Parathyroid adenoma (tissue), 2 donors: ENCODE data around the gene BRD3.

Source experiments
- H2AFZ ChIP-seq: fragments of 300-600 bp; sonication (generic); one replicate; pipeline ENCODE4 v1.7.0; 2017; ENCODE audit warnings: antibody characterized with exemption, mild to moderate bottlenecking
- H3K27ac ChIP-seq: fragments of 300-600 bp; sonication (generic); one replicate; pipeline ENCODE4 v1.7.0; 2017
- H3K27me3 ChIP-seq: fragments of 300-600 bp; sonication (generic); one replicate; pipeline ENCODE4 v1.7.0; 2017; ENCODE audit warnings: low read length; ENCODE audit not compliant: control insufficient read depth, insufficient read depth
- H3K36me3 ChIP-seq: fragments of 300-600 bp; sonication (generic); one replicate; pipeline ENCODE4 v1.7.0; 2017; ENCODE audit warnings: low read length; ENCODE audit not compliant: control insufficient read depth, insufficient read depth
- H3K4me1 ChIP-seq: fragments of 300-600 bp; sonication (generic); one replicate; pipeline ENCODE4 v1.7.0; 2017; ENCODE audit warnings: control low read depth
- H3K4me2 ChIP-seq: fragments of 300-600 bp; sonication (generic); one replicate; pipeline ENCODE4 v1.7.0; 2017; ENCODE audit warnings: low read length
- H3K4me3 ChIP-seq: fragments of 300-600 bp; sonication (generic); one replicate; pipeline ENCODE4 v1.7.0; 2017; ENCODE audit warnings: low read depth, low read length
- H3K79me2 ChIP-seq: fragments of 300-600 bp; sonication (generic); one replicate; pipeline ENCODE4 v1.7.0; 2017; ENCODE audit warnings: control low read depth
- H3K9ac ChIP-seq: fragments of 300-600 bp; sonication (generic); one replicate; pipeline ENCODE4 v1.7.0; 2017; ENCODE audit warnings: mild to moderate bottlenecking
- H3K9me3 ChIP-seq: fragments of 300-600 bp; sonication (generic); one replicate; pipeline ENCODE4 v1.7.0; 2017; ENCODE audit warnings: low read length; ENCODE audit not compliant: control insufficient read depth
- CTCF ChIP-seq: fragments of 300-600 bp; sonication (generic); IDR thresholded peaks from one replicate; pipeline ENCODE4 v1.7.0; 2017; ENCODE audit warnings: antibody characterized with exemption, mild to moderate bottlenecking
- donor health status: primary hyperparathyroidism.

The BRD3 gene

GRCh38 chr9:134011401-134011800 lies 56.4 kb downstream of the BRD3 start:
- Histone ChIP-seq H3K9ac (no peak overlapping the region), H3K4me2 (no peak overlapping the region), H3K9me3 (no peaks in the 10 kb centered on the region), H3K4me3 (no peak overlapping the region), H3K36me3 (no peaks in the 10 kb centered on the region), H3K79me2 (no peaks in the 10 kb centered on the region), H3K27ac (no peak overlapping the region), H2AFZ (no peak overlapping the region), H3K27me3 (no peaks in the 10 kb centered on the region), H3K4me1 (no peaks in the 10 kb centered on the region)
- no peak for TF ChIP-seq CTCF

- Histone ChIP-seq H3K4me3 (no peak overlapping the region), H3K4me2 (no peak overlapping the region), H2AFZ (no peak overlapping the region), H3K36me3 (no peaks in the 10 kb centered on the region), H3K9me3 (no peaks in the 10 kb centered on the region), H3K79me2 (no peaks in the 10 kb centered on the region), H3K27ac (no peak overlapping the region), H3K27me3 (no peaks in the 10 kb centered on the region), H3K9ac (no peak overlapping the region), H3K4me1 (no peaks in the 10 kb centered on the region)
- no peak for TF ChIP-seq CTCF
Observed at GRCh38 chr9:134010310-134011173, 57.3 kb downstream of the BRD3 start.

- no peaks in the 10 kb centered on the region for H3K36me3 ChIP-seq
- no peak overlapping the region for H3K9ac ChIP-seq
- no peak overlapping the region for H3K4me3 ChIP-seq
- H3K27me3 ChIP-seq = no peaks in the 10 kb centered on the region
- H2AFZ ChIP-seq = no peak overlapping the region
- TF ChIP-seq CTCF = no peak
- no peaks in the 10 kb centered on the region for H3K9me3 ChIP-seq
- no peak overlapping the region for H3K4me2 ChIP-seq
- H3K27ac ChIP-seq = no peak overlapping the region
- H3K79me2 ChIP-seq = no peaks in the 10 kb centered on the region
- H3K4me1 ChIP-seq = no peaks in the 10 kb centered on the region
Observed at GRCh38 chr9:134007571-134007970, 60.3 kb downstream of the BRD3 start.

- Histone ChIP-seq H3K27ac (no peak overlapping the region), H3K27me3 (no peaks in the 10 kb centered on the region), H3K4me1 (no peaks in the 10 kb centered on the region), H3K9ac (no peak overlapping the region), H3K9me3 (no peaks in the 10 kb centered on the region), H3K36me3 (no peaks in the 10 kb centered on the region), H3K4me2 (no peak overlapping the region), H3K79me2 (no peaks in the 10 kb centered on the region), H2AFZ (no peak overlapping the region), H3K4me3 (no peak overlapping the region)
- no peak for TF ChIP-seq CTCF
Observed at GRCh38 chr9:134007150-134007549, 60.7 kb downstream of the BRD3 start.

- no peaks in the 10 kb centered on the region for H3K4me1 ChIP-seq
- H3K9me3 ChIP-seq = no peaks in the 10 kb centered on the region
- no peaks in the 10 kb centered on the region for H3K36me3 ChIP-seq
- no peak overlapping the region for H3K4me3 ChIP-seq
- H3K4me2 ChIP-seq = no peak overlapping the region
- no peak overlapping the region for H2AFZ ChIP-seq
- no peaks in the 10 kb centered on the region for H3K79me2 ChIP-seq
- no peak for TF ChIP-seq CTCF
- no peak overlapping the region for H3K9ac ChIP-seq
- no peak overlapping the region for H3K27ac ChIP-seq
- H3K27me3 ChIP-seq = no peaks in the 10 kb centered on the region
Observed at GRCh38 chr9:134005381-134005780, 62.4 kb downstream of the BRD3 start.
